HUDEP-2 (cell line): Measurements from ENCODE around the gene UBR3.
"Not testable (repeated sequence)": the region's sequence is repeated elsewhere in the genome, so short reads cannot be mapped to it uniquely, and the experiment has no call there.

ENCODE experiments used
- DNase-seq, 76 experiments: peaks; one replicate each; lab custom pipeline; 2025; ENCODE audit not compliant: unreplicated experiment in 76 of 76; lab: John Stamatoyannopoulos, UW

The UBR3 gene

GRCh38 chr2:169925968-169926367 lies 98.7 kb downstream of the UBR3 start:
- DNase-seq = peak in 6 of 76 experiments; percentile 1 to 22 (median 6)

GRCh38 chr2:169928463-169928864 lies 101.2 kb downstream of the UBR3 start:
- peak in 17 of 76 experiments; percentile 2 to 42 (median 21) for DNase-seq

- DNase-seq = peak in 17 of 76 experiments; percentile 3 to 39 (median 11)
Observed at GRCh38 chr2:169933124-169933711, 106.0 kb downstream of the UBR3 start.

GRCh38 chr2:169936652-169937051 lies 109.4 kb downstream of the UBR3 start:
- not testable (repeated sequence) for DNase-seq

GRCh38 chr2:169945515-169945914 lies 118.3 kb downstream of the UBR3 start:
- no peak for DNase-seq

GRCh38 chr2:169946092-169946491 lies 118.8 kb downstream of the UBR3 start:
- no peak for DNase-seq

GRCh38 chr2:169946546-169946945 lies 119.3 kb downstream of the UBR3 start:
- no peak for DNase-seq

GRCh38 chr2:169955940-169956339 lies 128.7 kb downstream of the UBR3 start:
- DNase-seq = no peak

- DNase-seq = not testable (repeated sequence)
Observed at GRCh38 chr2:169957219-169957618, 130.0 kb downstream of the UBR3 start.

- DNase-seq = no peak
Observed at GRCh38 chr2:169961911-169962310, 134.7 kb downstream of the UBR3 start.

GRCh38 chr2:169963786-169964185 lies 136.5 kb downstream of the UBR3 start:
- no peak for DNase-seq

GRCh38 chr2:169964740-169965139 lies 137.5 kb downstream of the UBR3 start:
- DNase-seq = no peak

GRCh38 chr2:169965495-169965894 lies 138.2 kb downstream of the UBR3 start:
- DNase-seq = no peak

GRCh38 chr2:169966454-169966853 lies 139.2 kb downstream of the UBR3 start:
- DNase-seq = no peak

GRCh38 chr2:169968743-169969142 lies 141.5 kb downstream of the UBR3 start:
- DNase-seq = no peak

GRCh38 chr2:169975221-169975620 lies 148.0 kb downstream of the UBR3 start:
- DNase-seq = no peak

GRCh38 chr2:169976335-169976851 lies 149.1 kb downstream of the UBR3 start:
- DNase-seq = no peak

GRCh38 chr2:169977530-169977929 lies 150.3 kb downstream of the UBR3 start:
- DNase-seq = peak in 3 of 76 experiments; percentile 4 to 8 (median 7)

- no peak for DNase-seq
Observed at GRCh38 chr2:169978402-169979017, 151.3 kb downstream of the UBR3 start.

GRCh38 chr2:169979025-169979424 lies 151.8 kb downstream of the UBR3 start:
- no peak for DNase-seq

- peak in 2 of 76 experiments; percentile 1 to 33 for DNase-seq
Observed at GRCh38 chr2:169980001-169980400, 152.7 kb downstream of the UBR3 start.

- DNase-seq = peak in 1 of 76 experiments; percentile 8
Observed at GRCh38 chr2:169980643-169981042, 153.4 kb downstream of the UBR3 start.
